HG03025 (cell line): ENCODE results near the gene FCSK.
"Not testable (repeated sequence)": the region's sequence is repeated elsewhere in the genome, so short reads cannot be mapped to it uniquely, and the experiment has no call there.

Experiments
- ATAC-seq: cut with Tn5 transposase; IDR thresholded peaks from one replicate; pipeline ENCODE4 v1.9.1; 2021; ENCODE audit warnings: mild to moderate bottlenecking, moderate library complexity; ENCODE audit not compliant: unreplicated experiment, low FRiP score

Gene FCSK

DNA sequence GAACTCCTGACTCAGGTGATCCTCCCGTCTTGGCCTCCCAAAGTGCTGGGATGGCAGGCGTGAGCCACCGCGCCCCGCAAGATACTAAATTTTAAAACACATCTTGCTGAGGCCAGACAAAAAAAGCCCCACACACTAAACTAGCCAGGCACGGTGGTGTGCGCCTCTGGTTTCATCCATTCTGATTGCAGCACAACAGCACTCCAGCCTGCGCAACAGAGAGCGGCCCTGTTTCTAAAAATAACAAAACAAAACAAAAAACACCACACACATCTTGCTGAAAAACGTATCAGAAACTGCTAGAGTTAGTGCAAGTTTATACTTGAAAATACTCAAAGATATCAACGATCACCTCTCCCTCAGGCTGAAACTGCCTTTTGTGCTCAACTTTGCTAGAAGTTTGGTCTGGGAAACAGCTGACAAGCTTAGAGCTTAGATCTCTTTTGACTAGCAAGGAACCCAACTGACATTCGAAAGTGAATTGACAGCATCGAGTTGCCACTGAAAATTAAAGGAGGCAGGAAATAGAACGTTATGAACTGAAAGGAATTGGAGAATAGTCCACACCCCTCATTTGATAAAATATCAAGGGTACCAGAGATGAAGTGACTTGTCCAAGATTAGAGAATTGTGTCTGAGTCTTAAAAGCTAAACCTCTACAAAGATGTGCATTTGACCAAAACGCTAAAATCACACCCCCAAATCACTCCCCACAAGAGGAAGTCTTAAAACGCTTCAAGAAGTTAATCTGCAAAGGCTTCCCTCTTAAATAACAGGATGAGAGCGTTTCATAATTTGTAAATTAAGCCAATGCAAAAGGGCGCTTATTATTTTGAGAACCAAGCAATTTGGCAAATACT lies 68.1 kb downstream of the FCSK start:
- ATAC-seq, result no peak

DNA sequence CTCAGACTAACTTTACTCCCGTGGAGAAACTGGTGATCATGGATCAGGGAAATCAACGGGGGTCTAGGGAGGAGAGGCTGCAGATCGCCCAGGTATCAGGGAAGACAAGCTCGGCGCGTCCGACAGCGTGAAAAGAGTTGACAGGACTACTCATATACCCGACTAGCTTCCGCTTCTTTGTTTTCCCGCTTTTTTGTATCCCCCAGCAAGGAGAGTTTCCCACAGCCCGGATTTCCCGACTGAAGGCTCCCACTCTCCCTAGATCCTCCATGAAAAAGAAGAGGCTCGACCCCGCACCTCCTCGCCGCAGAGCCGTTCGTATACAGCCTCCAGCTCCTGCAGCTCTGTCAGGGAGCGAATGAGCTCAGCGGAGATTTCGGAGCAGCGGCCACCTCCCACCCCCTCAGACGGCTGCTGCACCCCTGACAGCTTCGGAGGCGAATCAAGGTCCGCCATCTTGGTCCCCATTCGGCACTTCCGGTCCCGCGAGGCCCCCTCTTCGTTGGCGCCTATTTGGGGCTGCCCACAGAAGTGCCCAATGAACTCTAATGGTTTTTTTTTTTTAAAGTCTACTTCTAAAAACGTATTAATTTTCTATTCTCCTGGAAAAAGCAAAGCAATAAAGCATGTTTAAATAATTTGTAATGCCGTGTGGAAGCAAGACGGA lies 68.8 kb downstream of the FCSK start, which contains the start of gene COG4:
COG4 (minus strand) TSS at position 479 of the 667 bp plus-strand sequence; CDS start at position 468, 11 bp downstream.
- no peak for ATAC-seq

DNA sequence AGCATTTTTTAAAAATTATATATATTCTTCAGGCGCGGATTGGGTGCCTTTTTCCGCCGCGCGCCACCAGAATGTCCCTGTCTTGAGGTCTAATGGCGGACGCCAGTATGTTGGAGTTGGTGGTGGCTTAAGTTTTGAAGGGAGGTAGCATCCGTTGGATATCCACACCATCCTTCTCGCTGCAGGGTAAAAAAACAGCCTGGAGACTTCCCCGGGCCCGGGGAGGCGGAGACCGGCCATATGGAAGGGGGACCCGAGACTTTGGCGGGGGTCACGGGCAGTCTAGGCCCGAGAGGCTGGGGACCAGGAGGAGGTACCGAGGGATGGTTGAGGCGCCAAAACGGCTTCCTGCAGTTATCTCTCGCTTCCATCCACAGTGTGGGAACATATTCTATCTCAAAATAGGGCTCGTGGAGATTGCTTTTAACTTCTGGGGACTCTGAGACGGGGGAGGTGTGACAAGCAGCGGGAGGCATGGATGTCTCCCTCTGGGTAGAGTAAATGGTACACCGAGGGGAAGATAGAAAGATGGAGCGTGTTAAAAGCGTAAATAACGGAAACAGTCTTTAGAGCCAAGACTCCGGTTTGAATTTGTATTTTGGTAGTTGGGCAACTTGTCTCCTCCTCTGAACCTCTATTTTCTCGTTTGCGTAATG lies 69.5 kb downstream of the FCSK start, which contains the start of gene SF3B3:
SF3B3 (plus strand) TSS at position 74 of the 656 bp plus-strand sequence. CDS start 2,841 bp downstream, outside the sequence.
- ATAC-seq, result no peak

DNA sequence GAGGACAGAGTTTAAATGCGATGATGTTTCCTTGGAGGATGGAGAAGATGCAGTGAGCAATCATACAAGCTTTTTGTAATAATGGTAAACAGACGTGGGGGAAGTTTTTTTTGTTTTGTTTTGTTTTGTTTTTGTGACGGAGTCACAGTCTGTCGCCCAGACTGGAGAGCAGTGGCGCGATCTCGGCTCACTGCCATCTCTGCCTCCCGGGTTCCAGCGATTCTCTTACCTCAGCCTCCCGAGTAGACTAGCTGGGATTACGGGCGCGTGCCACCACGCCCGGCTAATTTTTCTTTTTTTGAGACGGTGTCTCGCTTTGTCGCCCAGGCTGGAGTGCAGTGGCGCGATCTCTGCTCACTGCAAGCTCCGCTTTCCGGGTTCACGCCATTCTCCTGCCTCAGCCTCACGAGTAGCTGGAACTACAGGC lies 70.0 kb downstream of the FCSK start:
- ATAC-seq, result not testable (repeated sequence)

DNA sequence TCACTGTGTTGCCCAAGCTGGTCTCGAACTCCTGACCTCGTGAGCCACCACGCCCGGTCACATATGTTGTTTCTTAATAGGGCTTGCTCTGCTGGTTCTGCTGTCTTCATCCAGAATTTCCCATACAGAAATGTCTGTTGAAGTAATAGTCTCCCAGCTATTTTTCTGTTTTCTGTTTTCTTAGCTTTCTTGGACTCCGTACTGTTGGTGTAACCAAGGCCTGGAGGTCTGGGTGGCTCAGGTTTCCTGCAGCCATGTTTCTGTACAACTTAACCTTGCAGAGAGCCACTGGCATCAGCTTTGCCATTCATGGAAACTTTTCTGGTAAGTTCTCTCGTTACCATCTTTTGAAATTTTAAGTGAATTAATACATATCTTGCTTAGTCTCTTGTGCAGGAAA lies 72.0 kb downstream of the FCSK start:
- ATAC-seq, result no peak

DNA sequence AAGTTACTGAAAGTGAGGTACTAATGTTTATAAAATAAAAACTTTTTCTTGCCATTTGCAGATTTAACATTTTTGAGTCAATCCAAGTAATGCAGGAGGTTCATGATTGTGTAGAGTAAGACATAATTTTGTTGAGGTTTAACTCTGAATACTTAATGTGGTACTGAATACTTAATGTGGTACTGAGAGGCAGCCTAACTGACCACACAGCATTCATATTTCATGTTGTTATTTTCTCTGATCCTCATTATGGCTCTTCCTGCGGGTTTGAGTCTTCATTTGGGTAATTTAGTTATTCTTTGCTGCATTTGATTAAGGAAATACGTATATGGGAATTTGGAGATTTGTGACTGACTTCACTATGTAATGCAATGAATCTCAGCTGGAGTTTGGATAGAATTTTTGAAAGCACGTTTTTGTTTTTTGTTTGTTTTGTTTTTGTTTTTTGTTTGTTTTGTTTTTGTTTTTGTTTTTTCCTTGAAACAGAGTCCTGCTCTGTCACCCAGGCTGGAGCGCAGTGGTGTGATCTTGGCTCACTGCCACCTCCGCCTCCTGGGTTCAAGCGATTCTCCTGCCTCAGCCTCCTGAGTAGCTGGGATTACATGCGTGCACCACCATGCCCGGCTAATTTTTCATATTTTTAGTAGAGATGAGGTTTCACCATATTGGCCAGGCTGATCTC lies 73.1 kb downstream of the FCSK start:
- ATAC-seq, result no peak

DNA sequence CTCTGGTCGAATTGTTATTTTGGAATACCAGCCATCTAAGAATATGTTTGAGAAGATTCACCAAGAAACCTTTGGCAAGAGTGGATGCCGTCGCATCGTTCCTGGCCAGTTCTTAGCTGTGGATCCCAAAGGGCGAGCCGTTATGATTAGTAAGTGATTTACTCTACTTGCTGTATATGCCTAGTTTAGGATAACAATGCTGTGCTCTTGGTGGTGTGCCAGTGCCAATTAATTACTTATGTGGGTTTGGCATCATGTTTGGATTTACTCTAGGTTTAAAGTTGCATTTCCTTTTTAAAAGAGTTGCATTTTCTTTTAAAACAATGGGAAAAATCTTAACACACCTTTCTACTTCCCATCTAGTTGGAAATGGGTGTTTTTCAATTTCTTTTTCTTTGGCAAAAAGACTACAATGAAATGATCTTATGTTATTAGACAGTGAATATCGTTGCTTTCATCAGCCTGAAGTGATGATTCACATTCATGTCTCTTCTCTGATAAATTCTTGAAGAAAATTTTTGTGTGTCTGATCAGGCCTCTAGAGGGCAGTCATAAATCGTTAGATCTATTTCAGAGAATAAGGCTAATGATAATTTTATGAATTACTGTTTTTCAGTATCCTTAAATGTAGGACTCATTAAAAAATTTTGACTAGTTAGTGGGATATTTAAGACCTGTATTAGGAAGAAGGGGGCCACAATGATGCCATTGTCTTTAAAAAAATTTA lies 74.8 kb downstream of the FCSK start:
- no peak for ATAC-seq
